ENCODE measurements around the gene AFP. TPM values are rescaled to one million over a fixed set of nuclear protein-coding genes. Genes with fewer than 3 reads are reported as not detected.

Gene AFP
- total and polyA plus RNA-seq, 9 of the 15 experiments (the other 6 are each of a cell fraction or from before 2014, with no cell fraction given), result 0.47 to 6.2 (median 3.0) TPM

DNA sequence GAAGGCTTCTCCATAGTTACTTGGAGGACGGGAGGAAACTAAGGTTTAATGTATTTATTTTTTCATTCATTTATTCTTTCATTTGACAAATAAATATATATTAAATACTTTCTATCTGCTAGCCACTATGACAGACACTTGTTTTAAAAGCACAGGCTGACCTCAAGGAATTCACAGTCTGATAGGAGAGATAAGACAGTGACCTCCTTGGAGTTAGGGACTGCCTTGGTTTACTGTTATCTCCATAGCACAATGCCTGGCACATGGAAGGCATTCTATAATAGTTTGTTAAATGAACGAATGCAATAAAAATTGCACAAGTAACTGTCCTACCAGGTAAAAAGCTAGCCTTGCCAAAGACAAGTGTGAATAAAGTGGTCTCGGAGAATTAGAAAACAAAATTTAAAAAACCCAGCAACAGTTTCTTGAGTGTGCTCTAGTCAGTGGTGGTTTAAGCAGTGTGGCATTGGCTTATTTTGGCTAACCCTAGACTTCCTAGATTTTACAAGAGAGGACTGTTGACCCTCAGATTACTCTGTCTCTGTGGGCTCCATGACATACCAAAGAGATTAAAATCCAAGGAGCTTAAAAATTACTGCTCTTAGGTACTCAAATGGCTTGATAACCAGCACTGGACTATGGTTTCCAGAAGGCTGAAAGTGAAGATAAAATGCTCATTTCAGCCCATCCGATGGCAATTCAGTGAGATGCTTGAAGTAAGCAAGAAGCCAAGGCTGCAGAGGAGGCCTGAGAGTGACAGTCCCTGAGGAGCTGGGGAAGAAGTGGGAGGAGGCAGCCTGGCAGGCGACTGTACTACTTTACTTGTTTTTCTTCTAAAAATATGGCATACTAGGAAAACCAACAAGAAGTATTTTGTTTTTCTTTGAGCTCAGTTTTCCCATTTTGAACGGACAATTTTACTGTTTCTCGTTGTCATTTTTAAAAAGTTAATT lies 9.6 kb downstream of the AFP start:
- peaks cover 3 to 6% of the 10 kb centered on the region in 2 experiments; a peak in 3 of 5 replicates for H3K4me1 ChIP-seq (replicated peaks in 1 of 2; ENCODE audit: control insufficient read depth in 2 of 2, insufficient read depth in 2 of 2, low read length in 2 of 2)
- H3K36me3 ChIP-seq (ENCODE audit: control insufficient read depth, insufficient read depth, low read length), result no peaks in the 10 kb centered on the region
- no peak overlapping the region for H3K9ac ChIP-seq (ENCODE audit: insufficient read depth in 1 of 2, low read depth in 2 of 2, low read length in 2 of 2)
- no peak overlapping the region for H3K4me3 ChIP-seq
- no peaks in the 10 kb centered on the region for H3K9me3 ChIP-seq (replicated peaks; ENCODE audit: control insufficient read depth, insufficient read depth, low read depth, low read length)
- POLR2A ChIA-PET, result interaction anchor here (1.0 to 1.4 kb wide), 3 partner anchors 7 to 115 kb away, joined by 3 read pairs; no protein-coding TSS in a partner anchor
- BruUV-seq (replicated peaks), result no TSS peak
- DNase-seq (ENCODE audit: extremely low read depth in 1 of 4, low spot score in 3 of 4) (no peak), FAIRE-seq (no peak), ATAC-seq (no peak)
- H3K4me2 ChIP-seq (ENCODE audit: insufficient read depth, low read length), result no peak overlapping the region
- H3K9me1 ChIP-seq (ENCODE audit: control insufficient read depth, insufficient read depth, low read length), result no peaks in the 10 kb centered on the region
- in situ Hi-C loops (cut with MboI), result no loop called here
- intact Hi-C loops (cut with micrococcal nuclease), result loop anchor here (1.0 to 10.0 kb wide), 3 partner anchors 104 to 209 kb away; no protein-coding TSS in a partner anchor
- no peaks in the 10 kb centered on the region for H3K27me3 ChIP-seq (ENCODE audit: control insufficient read depth in 2 of 2, insufficient read depth in 2 of 2, low read length in 2 of 2)
- no peak overlapping the region for H3K27ac ChIP-seq (ENCODE audit: extremely low read depth, low read depth, low read length)
- H4K20me1 ChIP-seq (replicated peaks; ENCODE audit: control insufficient read depth, insufficient read depth, low read length), result no peaks in the 10 kb centered on the region
- no peaks in the 10 kb centered on the region for H3K79me2 ChIP-seq (ENCODE audit: control insufficient read depth, insufficient read depth, low read length)
- WGBS (ENCODE audit: insufficient coverage, low coverage, missing lambda C conversion rate), result 55% methylated on average over 7 of the region's 7 CpGs
- CTCF ChIA-PET (ENCODE audit: low intra/inter-chr PET ratio), result interaction anchor here (1.8 kb wide), 1 partner anchor 104 kb away, joined by 12 read pairs; no protein-coding TSS in a partner anchor
- H2AFZ ChIP-seq (ENCODE audit: low read depth, low read length), result no peak overlapping the region
- TF ChIP-seq, protein P1, sequence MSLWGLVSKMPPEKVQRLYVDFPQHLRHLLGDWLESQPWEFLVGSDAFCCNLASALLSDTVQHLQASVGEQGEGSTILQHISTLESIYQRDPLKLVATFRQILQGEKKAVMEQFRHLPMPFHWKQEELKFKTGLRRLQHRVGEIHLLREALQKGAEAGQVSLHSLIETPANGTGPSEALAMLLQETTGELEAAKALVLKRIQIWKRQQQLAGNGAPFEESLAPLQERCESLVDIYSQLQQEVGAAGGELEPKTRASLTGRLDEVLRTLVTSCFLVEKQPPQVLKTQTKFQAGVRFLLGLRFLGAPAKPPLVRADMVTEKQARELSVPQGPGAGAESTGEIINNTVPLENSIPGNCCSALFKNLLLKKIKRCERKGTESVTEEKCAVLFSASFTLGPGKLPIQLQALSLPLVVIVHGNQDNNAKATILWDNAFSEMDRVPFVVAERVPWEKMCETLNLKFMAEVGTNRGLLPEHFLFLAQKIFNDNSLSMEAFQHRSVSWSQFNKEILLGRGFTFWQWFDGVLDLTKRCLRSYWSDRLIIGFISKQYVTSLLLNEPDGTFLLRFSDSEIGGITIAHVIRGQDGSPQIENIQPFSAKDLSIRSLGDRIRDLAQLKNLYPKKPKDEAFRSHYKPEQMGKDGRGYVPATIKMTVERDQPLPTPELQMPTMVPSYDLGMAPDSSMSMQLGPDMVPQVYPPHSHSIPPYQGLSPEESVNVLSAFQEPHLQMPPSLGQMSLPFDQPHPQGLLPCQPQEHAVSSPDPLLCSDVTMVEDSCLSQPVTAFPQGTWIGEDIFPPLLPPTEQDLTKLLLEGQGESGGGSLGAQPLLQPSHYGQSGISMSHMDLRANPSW (CRISPR knock-in tag; IDR thresholded peaks at IDR 0.05), result no peak
- TF ChIP-seq POU5F1 (IDR thresholded peaks at IDR 0.05; ENCODE audit: borderline replicate concordance, low read depth, low read length, partially characterized antibody) (no peak), BHLHE40 (IDR thresholded peaks at IDR 0.05; ENCODE audit: low read length) (no peak), ZNF3 (CRISPR knock-in tag; IDR thresholded peaks at IDR 0.05) (no peak), ZNF197 (CRISPR knock-in tag; IDR thresholded peaks at IDR 0.05; ENCODE audit: low read depth) (no peak), GABPB2 (CRISPR knock-in tag; conservative IDR thresholded peaks at IDR 0.05) (no peak), CREB1 (IDR thresholded peaks at IDR 0.05) (no peak), CREB1 (CRISPR knock-in tag; IDR thresholded peaks at IDR 0.05) (no peak), ZNF282 (CRISPR knock-in tag; IDR thresholded peaks at IDR 0.05) (no peak), SMARCA4 (IDR thresholded peaks at IDR 0.05) (no peak), ZNF586 (CRISPR knock-in tag; conservative IDR thresholded peaks at IDR 0.05) (no peak)
- TF ChIP-seq, protein P2, sequence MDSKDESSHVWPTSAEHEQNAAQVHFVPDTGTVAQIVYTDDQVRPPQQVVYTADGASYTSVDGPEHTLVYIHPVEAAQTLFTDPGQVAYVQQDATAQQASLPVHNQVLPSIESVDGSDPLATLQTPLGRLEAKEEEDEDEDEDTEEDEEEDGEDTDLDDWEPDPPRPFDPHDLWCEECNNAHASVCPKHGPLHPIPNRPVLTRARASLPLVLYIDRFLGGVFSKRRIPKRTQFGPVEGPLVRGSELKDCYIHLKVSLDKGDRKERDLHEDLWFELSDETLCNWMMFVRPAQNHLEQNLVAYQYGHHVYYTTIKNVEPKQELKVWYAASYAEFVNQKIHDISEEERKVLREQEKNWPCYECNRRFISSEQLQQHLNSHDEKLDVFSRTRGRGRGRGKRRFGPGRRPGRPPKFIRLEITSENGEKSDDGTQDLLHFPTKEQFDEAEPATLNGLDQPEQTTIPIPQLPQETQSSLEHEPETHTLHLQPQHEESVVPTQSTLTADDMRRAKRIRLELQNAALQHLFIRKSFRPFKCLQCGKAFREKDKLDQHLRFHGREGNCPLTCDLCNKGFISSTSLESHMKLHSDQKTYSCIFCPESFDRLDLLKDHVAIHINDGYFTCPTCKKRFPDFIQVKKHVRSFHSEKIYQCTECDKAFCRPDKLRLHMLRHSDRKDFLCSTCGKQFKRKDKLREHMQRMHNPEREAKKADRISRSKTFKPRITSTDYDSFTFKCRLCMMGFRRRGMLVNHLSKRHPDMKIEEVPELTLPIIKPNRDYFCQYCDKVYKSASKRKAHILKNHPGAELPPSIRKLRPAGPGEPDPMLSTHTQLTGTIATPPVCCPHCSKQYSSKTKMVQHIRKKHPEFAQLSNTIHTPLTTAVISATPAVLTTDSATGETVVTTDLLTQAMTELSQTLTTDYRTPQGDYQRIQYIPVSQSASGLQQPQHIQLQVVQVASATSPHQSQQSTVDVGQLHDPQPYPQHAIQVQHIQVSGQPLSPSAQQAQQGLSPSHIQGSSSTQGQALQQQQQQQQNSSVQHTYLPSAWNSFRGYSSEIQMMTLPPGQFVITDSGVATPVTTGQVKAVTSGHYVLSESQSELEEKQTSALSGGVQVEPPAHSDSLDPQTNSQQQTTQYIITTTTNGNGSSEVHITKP (IDR thresholded peaks at IDR 0.05; ENCODE audit: partially characterized antibody), result no peak
- TF ChIP-seq, protein P3, sequence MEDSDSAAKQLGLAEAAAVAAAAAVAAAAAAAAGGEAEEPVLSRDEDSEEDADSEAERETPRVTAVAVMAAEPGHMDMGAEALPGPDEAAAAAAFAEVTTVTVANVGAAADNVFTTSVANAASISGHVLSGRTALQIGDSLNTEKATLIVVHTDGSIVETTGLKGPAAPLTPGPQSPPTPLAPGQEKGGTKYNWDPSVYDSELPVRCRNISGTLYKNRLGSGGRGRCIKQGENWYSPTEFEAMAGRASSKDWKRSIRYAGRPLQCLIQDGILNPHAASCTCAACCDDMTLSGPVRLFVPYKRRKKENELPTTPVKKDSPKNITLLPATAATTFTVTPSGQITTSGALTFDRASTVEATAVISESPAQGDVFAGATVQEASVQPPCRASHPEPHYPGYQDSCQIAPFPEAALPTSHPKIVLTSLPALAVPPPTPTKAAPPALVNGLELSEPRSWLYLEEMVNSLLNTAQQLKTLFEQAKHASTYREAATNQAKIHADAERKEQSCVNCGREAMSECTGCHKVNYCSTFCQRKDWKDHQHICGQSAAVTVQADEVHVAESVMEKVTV (CRISPR knock-in tag; IDR thresholded peaks at IDR 0.05), result no peak
